ENCODE measurements around the gene SPATA31A5.
"Not testable (repeated sequence)": the region's sequence is repeated elsewhere in the genome, so short reads cannot be mapped to it uniquely, and the experiment has no call there.

Gene SPATA31A5

GRCh38 chr9:60914107-60914506, at the start of gene SPATA31A5:
Gene SPATA31A5 (plus strand): TSS chr9:60914407. CDS start chr9:60914436, 29 bp downstream.
- DNase-seq, result not testable (repeated sequence)

- DNase-seq, result not testable (repeated sequence)
These were observed 48.8 kb downstream of the SPATA31A5 start for GRCh38 chr9:60962990-60963350.

- DNase-seq, result not testable (repeated sequence)
These were observed 52.2 kb downstream of the SPATA31A5 start for GRCh38 chr9:60966382-60966781.

All from activated naive CD4-positive, alpha-beta T cell treated with Interleukin-2 at 50 U/mL for 16 hours (primary cell).